ENCODE measurements around the gene SLC6A18. TPM values are rescaled to one million over a fixed set of nuclear protein-coding genes. Genes with fewer than 3 reads are reported as not detected.

SLC6A18 gene
- total RNA-seq, 5 donors from 2014 or later (not counting 1 experiment from before 2014, with no cell fraction given), result not detected

- Mint-ChIP-seq H3K27ac (no peak overlapping the region), H3K4me3 (no peak overlapping the region), H3K4me1 (peaks cover 0 to 8% (median 0%) of the 10 kb centered on the region in 3 donors), H3K9me3 (no peaks in the 10 kb centered on the region), H3K36me3 (no peaks in the 10 kb centered on the region), H3K27me3 (peaks cover 32 to 35% of the 10 kb centered on the region in 2 donors)
- 87% methylated on average over 12 of the region's 18 CpGs for WGBS (ENCODE audit: insufficient coverage)
- Histone ChIP-seq H3K27ac (ENCODE audit: low read length) (no peak overlapping the region), H3K27me3 (replicated peaks in 1 of 2; ENCODE audit: control insufficient read depth in 2 of 2, extremely low read depth in 1 of 2, insufficient read depth in 2 of 2, low read length in 1 of 2) (peaks cover 0 to 43% of the 10 kb centered on the region in 2 experiments), H3K4me3 (ENCODE audit: control insufficient read depth in 1 of 2, extremely low read depth in 1 of 2, low read length in 1 of 2) (no peak overlapping the region), H3K9me3 (no peaks in the 10 kb centered on the region), H3K36me3 (ENCODE audit: control insufficient read depth in 2 of 2, extremely low read depth in 1 of 2, insufficient read depth in 1 of 2, low read length in 1 of 2) (no peaks in the 10 kb centered on the region), H3K4me1 (ENCODE audit: control insufficient read depth in 1 of 2, extremely low read depth in 1 of 2, insufficient read depth in 2 of 2, low read length in 2 of 2) (no peaks in the 10 kb centered on the region)
- POLR2A ChIA-PET, result interaction anchor here in 1 of 2 donors (0.6 kb wide), 1 partner anchor 293 kb away, joined by 4 read pairs; no protein-coding TSS in a partner anchor
- CTCF ChIA-PET, result interaction anchor here in 1 of 2 donors (0.5 kb wide), 1 partner anchor 457 kb away, joined by 4 read pairs; no protein-coding TSS in a partner anchor
- DNase-seq (no peak), ATAC-seq (replicated peaks in 1 of 4) (no peak)
These were observed 37.8 kb upstream of the SLC6A18 start for GRCh38 chr5:1187234-1187949.

- Mint-ChIP-seq H3K4me1 (peaks cover 0 to 8% (median 0%) of the 10 kb centered on the region in 3 donors), H3K27me3 (peaks cover 32 to 37% of the 10 kb centered on the region in 2 donors), H3K36me3 (no peaks in the 10 kb centered on the region), H3K4me3 (no peak overlapping the region), H3K27ac (no peak overlapping the region), H3K9me3 (no peaks in the 10 kb centered on the region)
- WGBS (ENCODE audit: insufficient coverage), result 93% methylated on average over 3 of the region's 8 CpGs
- Histone ChIP-seq H3K4me3 (ENCODE audit: control insufficient read depth in 1 of 2, extremely low read depth in 1 of 2, low read length in 1 of 2) (no peak overlapping the region), H3K4me1 (ENCODE audit: control insufficient read depth in 1 of 2, extremely low read depth in 1 of 2, insufficient read depth in 2 of 2, low read length in 2 of 2) (no peaks in the 10 kb centered on the region), H3K36me3 (ENCODE audit: control insufficient read depth in 2 of 2, extremely low read depth in 1 of 2, insufficient read depth in 1 of 2, low read length in 1 of 2) (no peaks in the 10 kb centered on the region), H3K27me3 (replicated peaks in 1 of 2; ENCODE audit: control insufficient read depth in 2 of 2, extremely low read depth in 1 of 2, insufficient read depth in 2 of 2, low read length in 1 of 2) (peaks cover 0 to 40% of the 10 kb centered on the region in 2 experiments), H3K9me3 (no peaks in the 10 kb centered on the region), H3K27ac (ENCODE audit: low read length) (no peak overlapping the region)
- DNase-seq, result no peak
- POLR2A ChIA-PET, result no interaction called here
- CTCF ChIA-PET, result interaction anchor here in 1 of 2 donors (0.5 kb wide), 1 partner anchor 457 kb away, joined by 4 read pairs; no protein-coding TSS in a partner anchor
- no peak for ATAC-seq (replicated peaks in 1 of 4)
These were observed 37.2 kb upstream of the SLC6A18 start for GRCh38 chr5:1187950-1188334.

- H3K27ac Mint-ChIP-seq, result no peak overlapping the region
- no peaks in the 10 kb centered on the region for H3K36me3 ChIP-seq (ENCODE audit: control insufficient read depth in 2 of 2, extremely low read depth in 1 of 2, insufficient read depth in 1 of 2, low read length in 1 of 2)
- DNase-seq (no peak), ATAC-seq (replicated peaks in 1 of 4) (no peak)
- no peak overlapping the region for H3K4me3 ChIP-seq (ENCODE audit: control insufficient read depth in 1 of 2, extremely low read depth in 1 of 2, low read length in 1 of 2)
- no peak overlapping the region for H3K27ac ChIP-seq (ENCODE audit: low read length)
- ChIA-PET POLR2A (no interaction called here), CTCF (no interaction called here)
- 37% methylated on average over 4 of the region's 6 CpGs for WGBS (ENCODE audit: insufficient coverage)
- H3K4me3 Mint-ChIP-seq, result no peak overlapping the region
- H3K4me1 Mint-ChIP-seq, result peaks cover 0 to 8% (median 0%) of the 10 kb centered on the region in 3 donors
- peaks cover 0 to 40% of the 10 kb centered on the region in 2 experiments for H3K27me3 ChIP-seq (replicated peaks in 1 of 2; ENCODE audit: control insufficient read depth in 2 of 2, extremely low read depth in 1 of 2, insufficient read depth in 2 of 2, low read length in 1 of 2)
- H3K4me1 ChIP-seq (ENCODE audit: control insufficient read depth in 1 of 2, extremely low read depth in 1 of 2, insufficient read depth in 2 of 2, low read length in 2 of 2), result no peaks in the 10 kb centered on the region
- H3K36me3 Mint-ChIP-seq, result no peaks in the 10 kb centered on the region
- H3K9me3 Mint-ChIP-seq, result no peaks in the 10 kb centered on the region
- no peaks in the 10 kb centered on the region for H3K9me3 ChIP-seq
- peaks cover 32 to 38% of the 10 kb centered on the region in 2 donors for H3K27me3 Mint-ChIP-seq
These were observed 36.7 kb upstream of the SLC6A18 start for GRCh38 chr5:1188464-1188863.

- Histone ChIP-seq H3K4me3 (ENCODE audit: control insufficient read depth in 1 of 2, extremely low read depth in 1 of 2, low read length in 1 of 2) (no peak overlapping the region), H3K9me3 (no peaks in the 10 kb centered on the region), H3K4me1 (ENCODE audit: control insufficient read depth in 1 of 2, extremely low read depth in 1 of 2, insufficient read depth in 2 of 2, low read length in 2 of 2) (no peaks in the 10 kb centered on the region), H3K36me3 (ENCODE audit: control insufficient read depth in 2 of 2, extremely low read depth in 1 of 2, insufficient read depth in 1 of 2, low read length in 1 of 2) (no peaks in the 10 kb centered on the region), H3K27ac (ENCODE audit: low read length) (no peak overlapping the region), H3K27me3 (replicated peaks in 1 of 2; ENCODE audit: control insufficient read depth in 2 of 2, extremely low read depth in 1 of 2, insufficient read depth in 2 of 2, low read length in 1 of 2) (peaks cover 0 to 45% of the 10 kb centered on the region in 2 experiments)
- no peak overlapping the region for H3K4me3 Mint-ChIP-seq
- ATAC-seq (replicated peaks in 1 of 4), result no peak
- H3K27ac Mint-ChIP-seq, result no peak overlapping the region
- ChIA-PET POLR2A (no interaction called here), CTCF (no interaction called here)
- H3K4me1 Mint-ChIP-seq, result peaks cover 0 to 8% (median 0%) of the 10 kb centered on the region in 3 donors
- H3K36me3 Mint-ChIP-seq, result no peaks in the 10 kb centered on the region
- H3K9me3 Mint-ChIP-seq, result no peaks in the 10 kb centered on the region
- no peak for DNase-seq
- H3K27me3 Mint-ChIP-seq, result peaks cover 32 to 38% of the 10 kb centered on the region in 2 donors
- WGBS (ENCODE audit: insufficient coverage), result 73% methylated on average over 3 of the region's 10 CpGs
These were observed 35.9 kb upstream of the SLC6A18 start for GRCh38 chr5:1189269-1189668.

- no peaks in the 10 kb centered on the region for H3K9me3 ChIP-seq
- no peaks in the 10 kb centered on the region for H3K36me3 ChIP-seq (ENCODE audit: control insufficient read depth in 2 of 2, extremely low read depth in 1 of 2, insufficient read depth in 1 of 2, low read length in 1 of 2)
- H3K4me1 ChIP-seq (ENCODE audit: control insufficient read depth in 1 of 2, extremely low read depth in 1 of 2, insufficient read depth in 2 of 2, low read length in 2 of 2), result no peaks in the 10 kb centered on the region
- H3K4me3 ChIP-seq (ENCODE audit: control insufficient read depth in 1 of 2, extremely low read depth in 1 of 2, low read length in 1 of 2), result no peak overlapping the region
- ATAC-seq (replicated peaks in 1 of 4) (no peak), DNase-seq (no peak)
- H3K27ac ChIP-seq (ENCODE audit: low read length), result no peak overlapping the region
- H3K36me3 Mint-ChIP-seq, result no peaks in the 10 kb centered on the region
- H3K9me3 Mint-ChIP-seq, result no peaks in the 10 kb centered on the region
- POLR2A ChIA-PET, result no interaction called here
- peaks cover 0 to 8% (median 0%) of the 10 kb centered on the region in 3 donors for H3K4me1 Mint-ChIP-seq
- WGBS (ENCODE audit: insufficient coverage), result 76% methylated on average over 9 of the region's 12 CpGs
- no peak overlapping the region for H3K4me3 Mint-ChIP-seq
- peaks cover 0 to 45% of the 10 kb centered on the region in 2 experiments for H3K27me3 ChIP-seq (replicated peaks in 1 of 2; ENCODE audit: control insufficient read depth in 2 of 2, extremely low read depth in 1 of 2, insufficient read depth in 2 of 2, low read length in 1 of 2)
- H3K27ac Mint-ChIP-seq, result peak overlapping the region in 1 of 2 donors; percentile 6
- peaks cover 35 to 38% of the 10 kb centered on the region in 2 donors for H3K27me3 Mint-ChIP-seq
- CTCF ChIA-PET, result no interaction called here
These were observed 34.9 kb upstream of the SLC6A18 start for GRCh38 chr5:1190278-1190677.

GRCh38 chr5:1190837-1191239 is 34.3 kb upstream of the SLC6A18 start:
- ChIA-PET POLR2A (no interaction called here), CTCF (no interaction called here)
- ATAC-seq (replicated peaks in 1 of 4), result no peak
- no peaks in the 10 kb centered on the region for H3K9me3 ChIP-seq
- Mint-ChIP-seq H3K4me3 (no peak overlapping the region), H3K27ac (no peak overlapping the region), H3K27me3 (peaks cover 35 to 37% of the 10 kb centered on the region in 2 donors), H3K4me1 (peaks cover 0 to 8% (median 0%) of the 10 kb centered on the region in 3 donors), H3K9me3 (no peaks in the 10 kb centered on the region), H3K36me3 (no peaks in the 10 kb centered on the region)
- no peak overlapping the region for H3K4me3 ChIP-seq (ENCODE audit: control insufficient read depth in 1 of 2, extremely low read depth in 1 of 2, low read length in 1 of 2)
- H3K4me1 ChIP-seq (ENCODE audit: control insufficient read depth in 1 of 2, extremely low read depth in 1 of 2, insufficient read depth in 2 of 2, low read length in 2 of 2), result no peaks in the 10 kb centered on the region
- no peaks in the 10 kb centered on the region for H3K36me3 ChIP-seq (ENCODE audit: control insufficient read depth in 2 of 2, extremely low read depth in 1 of 2, insufficient read depth in 1 of 2, low read length in 1 of 2)
- peaks cover 0 to 50% of the 10 kb centered on the region in 2 experiments for H3K27me3 ChIP-seq (replicated peaks in 1 of 2; ENCODE audit: control insufficient read depth in 2 of 2, extremely low read depth in 1 of 2, insufficient read depth in 2 of 2, low read length in 1 of 2)
- 17% methylated on average over 2 of the region's 6 CpGs for WGBS (ENCODE audit: insufficient coverage)
- H3K27ac ChIP-seq (ENCODE audit: low read length), result no peak overlapping the region
- no peak for DNase-seq

All from T-cell (primary cell).